Stromal cell of bone marrow (primary cell): Measurements from ENCODE around the gene PDGFD.

ENCODE experiments used
- DNase-seq: peaks from one replicate; pipeline ENCODE4 v3.0.0-alpha.2; 2012; ENCODE audit warnings: low read depth

Gene PDGFD

GRCh38 chr11:103883856-103884255 is 280.1 kb downstream of the PDGFD start:
- no peak for DNase-seq

GRCh38 chr11:103883291-103883690 is 280.7 kb downstream of the PDGFD start:
- DNase-seq, result no peak

GRCh38 chr11:103881584-103881983 is 282.4 kb downstream of the PDGFD start:
- DNase-seq, result no peak

- no peak for DNase-seq
Observed at GRCh38 chr11:103880968-103881367, 283.0 kb downstream of the PDGFD start.

- no peak for DNase-seq
Observed at GRCh38 chr11:103878646-103879045, 285.3 kb downstream of the PDGFD start.

- no peak for DNase-seq
Observed at GRCh38 chr11:103877221-103877620, 286.7 kb downstream of the PDGFD start.

- DNase-seq, result no peak
Observed at GRCh38 chr11:103875855-103876510, 288.0 kb downstream of the PDGFD start.

- DNase-seq, result no peak
Observed at GRCh38 chr11:103872748-103873147, 291.2 kb downstream of the PDGFD start.

- no peak for DNase-seq
Observed at GRCh38 chr11:103871923-103872551, 291.9 kb downstream of the PDGFD start.

- peak; percentile 44 for DNase-seq
Observed at GRCh38 chr11:103870821-103871309, 293.1 kb downstream of the PDGFD start.

- no peak for DNase-seq
Observed at GRCh38 chr11:103867481-103867880, 296.5 kb downstream of the PDGFD start.

GRCh38 chr11:103863497-103863896 is 300.4 kb downstream of the PDGFD start:
- DNase-seq, result no peak

- DNase-seq, result no peak
Observed at GRCh38 chr11:103862802-103863174, 301.2 kb downstream of the PDGFD start.

GRCh38 chr11:103862094-103862801 is 301.7 kb downstream of the PDGFD start:
- no peak for DNase-seq
